OCI-LY7 (cell line): ENCODE data around the gene HDGFL3. TPM values are rescaled to one million over a fixed set of nuclear protein-coding genes. Genes with fewer than 3 reads are reported as not detected.

Experiments
- BruUV-seq: library from RNA; stranded (reverse); fragments of 400-500 nt; replicated peaks from 2 replicates; lab custom pipeline; 2021; lab: Mats Ljungman, UMichigan
- CTCF ChIA-PET: fragments of 300-600 bp; sonication (Branson Sonifier 250); formaldehyde crosslinking; loops from one replicate; lab custom pipeline; 2022; ENCODE audit warnings: antibody characterized with exemption; ENCODE audit not compliant: unreplicated experiment; lab: Charles Lee
- POLR2A ChIA-PET: fragments of 300-600 bp; sonication (Branson Sonifier 250); formaldehyde crosslinking; loops from one replicate; lab custom pipeline; 2022; ENCODE audit warnings: antibody characterized with exemption; lab: Charles Lee
- DNase-seq: peaks from one replicate; pipeline ENCODE4 v3.0.0-alpha.2; 2015; ENCODE audit warnings: low spot score
- H2AFZ ChIP-seq: fragments of 200-600 bp; sonication (generic), shearing (Covaris generic); 2 replicates; pipeline ENCODE4 v1.6.1; 2014; ENCODE audit warnings: mild to moderate bottlenecking, antibody characterized with exemption, low read length, moderate library complexity
- H3K27ac ChIP-seq: fragments of 200-600 bp; sonication (generic); 2 replicates; pipeline ENCODE4 v1.5.1; 2014; ENCODE audit warnings: mixed run types, low read depth, mild to moderate bottlenecking, moderate library complexity, low read length, inconsistent platforms; ENCODE audit not compliant: poor library complexity, severe bottlenecking
- H3K36me3 ChIP-seq: fragments of 200-600 bp; sonication (generic); 2 replicates; pipeline ENCODE4 v1.6.1; 2014; ENCODE audit warnings: mild to moderate bottlenecking, antibody characterized with exemption, low read length, moderate library complexity, mixed read lengths; ENCODE audit not compliant: insufficient read depth
- H3K4me1 ChIP-seq: fragments of 200-600 bp; sonication (generic); 2 replicates; pipeline ENCODE4 v1.5.1; 2014; ENCODE audit warnings: mild to moderate bottlenecking, low read length; ENCODE audit not compliant: insufficient read depth, poor library complexity, severe bottlenecking
- H3K4me2 ChIP-seq: fragments of 200-600 bp; sonication (generic); 2 replicates; pipeline ENCODE4 v1.6.1; 2014; ENCODE audit warnings: mild to moderate bottlenecking, low read length
- H3K4me3 ChIP-seq: fragments of 200-600 bp; sonication (generic); 2 replicates; pipeline ENCODE4 v1.5.1; 2014; ENCODE audit warnings: mild to moderate bottlenecking, low read depth, low read length; ENCODE audit not compliant: poor library complexity, severe bottlenecking
- H3K79me2 ChIP-seq: fragments of 200-600 bp; sonication (generic); 2 replicates; pipeline ENCODE4 v1.6.1; 2016; ENCODE audit warnings: low read depth, mild to moderate bottlenecking, low read length, moderate library complexity, mixed read lengths; ENCODE audit not compliant: insufficient read depth
- H3K9me2 ChIP-seq: fragments of 200-600 bp; sonication (generic); 2 replicates; pipeline ENCODE4 v1.6.1; 2016; ENCODE audit warnings: mild to moderate bottlenecking, low read length, mixed read lengths; ENCODE audit not compliant: insufficient read depth
- H3K9me3 ChIP-seq: fragments of 200-600 bp; sonication (generic); 2 replicates; pipeline ENCODE4 v1.6.1; 2014; ENCODE audit warnings: mild to moderate bottlenecking, mixed run types, low read length, mixed read lengths
- H4K20me1 ChIP-seq: fragments of 200-600 bp; sonication (generic); 2 replicates; pipeline ENCODE4 v1.6.1; 2014; ENCODE audit warnings: mild to moderate bottlenecking, antibody characterized with exemption, low read length, moderate library complexity, mixed read lengths; ENCODE audit not compliant: insufficient read depth
- EZH2phosphoT487 ChIP-seq: fragments of 200-600 bp; sonication (generic); IDR thresholded peaks from 2 replicates; pipeline ENCODE4 v1.6.1; 2018; ENCODE audit warnings: low read depth, borderline replicate concordance, mild to moderate bottlenecking, mixed run types, antibody characterized with exemption, low read length, moderate library complexity, mixed read lengths
- intact Hi-C: fragments of 100-400 bp; cut with micrococcal nuclease; formaldehyde crosslinking; loops from one replicate; pipeline ENCODE4 v1.10.0; 2022; ENCODE audit not compliant: unreplicated experiment
- total RNA-seq, 2 experiments: library from RNA; depleted of rRNA in 1 of 2; stranded (reverse); fragments of >200 nt in 1 of 2; shearing (Covaris generic) in 1 of 2; gene quantifications; 2 replicates each; pipeline ENCODE4 v1.2.3, GENCODE V29; 2014 to 2022
- TF ChIP-seq, protein P1 (sequence below): fragments of 200-600 bp; sonication (generic); conservative IDR thresholded peaks from 2 replicates; pipeline ENCODE4 v1.5.1; 2014; ENCODE audit warnings: mild to moderate bottlenecking, antibody characterized with exemption, low read length, moderate library complexity, mixed read lengths

Gene HDGFL3
- total RNA-seq, 2 experiments from 2014 or later: 29.3 to 74.4 TPM

DNA sequence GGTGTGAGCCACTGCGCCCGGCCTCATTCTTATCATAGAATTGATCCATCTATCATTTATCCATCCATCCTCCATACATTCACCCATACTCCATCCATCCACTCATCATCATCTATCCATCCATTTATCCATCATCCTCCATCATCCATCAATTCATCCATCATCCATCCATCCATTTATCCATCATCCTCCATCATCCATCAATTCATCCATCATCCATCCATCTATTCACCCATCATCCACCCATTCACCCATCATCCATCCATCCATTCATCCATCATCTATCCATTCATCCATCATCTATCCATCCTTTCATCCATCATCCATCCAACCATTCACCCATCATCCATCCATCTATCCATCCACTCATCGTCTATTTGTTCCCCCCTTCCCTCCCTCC is 96.5 kb downstream of the HDGFL3 start:
- no peaks in the 10 kb centered on the region for H4K20me1 ChIP-seq
- ChIA-PET CTCF (no interaction called here), POLR2A (no interaction called here)
- H3K4me3 ChIP-seq: no peak overlapping the region
- H3K4me2 ChIP-seq: no peak overlapping the region
- no peaks in the 10 kb centered on the region for H3K9me2 ChIP-seq
- H3K79me2 ChIP-seq: no peaks in the 10 kb centered on the region
- H2AFZ ChIP-seq: no peak overlapping the region
- DNase-seq: no peak
- H3K36me3 ChIP-seq: peaks cover 21% of the 10 kb centered on the region
- BruUV-seq: no TSS peak
- intact Hi-C loops: no loop called here
- H3K9me3 ChIP-seq: no peaks in the 10 kb centered on the region
- no peak for TF ChIP-seq EZH2phosphoT487
- TF ChIP-seq, protein P1, sequence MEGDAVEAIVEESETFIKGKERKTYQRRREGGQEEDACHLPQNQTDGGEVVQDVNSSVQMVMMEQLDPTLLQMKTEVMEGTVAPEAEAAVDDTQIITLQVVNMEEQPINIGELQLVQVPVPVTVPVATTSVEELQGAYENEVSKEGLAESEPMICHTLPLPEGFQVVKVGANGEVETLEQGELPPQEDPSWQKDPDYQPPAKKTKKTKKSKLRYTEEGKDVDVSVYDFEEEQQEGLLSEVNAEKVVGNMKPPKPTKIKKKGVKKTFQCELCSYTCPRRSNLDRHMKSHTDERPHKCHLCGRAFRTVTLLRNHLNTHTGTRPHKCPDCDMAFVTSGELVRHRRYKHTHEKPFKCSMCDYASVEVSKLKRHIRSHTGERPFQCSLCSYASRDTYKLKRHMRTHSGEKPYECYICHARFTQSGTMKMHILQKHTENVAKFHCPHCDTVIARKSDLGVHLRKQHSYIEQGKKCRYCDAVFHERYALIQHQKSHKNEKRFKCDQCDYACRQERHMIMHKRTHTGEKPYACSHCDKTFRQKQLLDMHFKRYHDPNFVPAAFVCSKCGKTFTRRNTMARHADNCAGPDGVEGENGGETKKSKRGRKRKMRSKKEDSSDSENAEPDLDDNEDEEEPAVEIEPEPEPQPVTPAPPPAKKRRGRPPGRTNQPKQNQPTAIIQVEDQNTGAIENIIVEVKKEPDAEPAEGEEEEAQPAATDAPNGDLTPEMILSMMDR: no peak
- H3K4me1 ChIP-seq: peaks cover 23% of the 10 kb centered on the region
- no peak overlapping the region for H3K27ac ChIP-seq

DNA sequence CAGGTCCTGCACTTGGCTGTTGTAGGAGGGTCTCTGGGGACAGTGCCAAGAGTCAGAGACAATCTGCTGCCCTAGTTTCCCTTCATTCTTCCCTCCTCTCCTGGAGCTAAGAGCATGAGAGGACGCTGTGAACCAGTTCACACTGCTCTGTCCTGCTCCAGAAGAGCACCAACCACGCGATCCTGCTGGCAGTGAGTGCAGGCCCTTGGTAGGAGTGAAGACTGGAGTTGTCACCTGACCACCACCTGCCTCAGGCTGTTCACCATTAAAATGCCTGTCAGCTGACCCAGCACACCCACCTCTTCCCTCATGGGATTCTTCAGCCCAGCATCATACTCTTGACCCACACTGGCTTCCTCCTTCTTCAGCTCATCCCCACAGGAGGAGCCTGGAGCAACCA is 97.2 kb downstream of the HDGFL3 start:
- intact Hi-C loops: no loop called here
- H3K4me3 ChIP-seq: no peak overlapping the region
- H3K27ac ChIP-seq: no peak overlapping the region
- no peaks in the 10 kb centered on the region for H3K9me3 ChIP-seq
- BruUV-seq: no TSS peak
- no peak overlapping the region for H3K4me2 ChIP-seq
- H4K20me1 ChIP-seq: no peaks in the 10 kb centered on the region
- POLR2A ChIA-PET: no interaction called here
- H3K4me1 ChIP-seq: peaks cover 23% of the 10 kb centered on the region
- no peak for DNase-seq
- no peak for TF ChIP-seq EZH2phosphoT487
- TF ChIP-seq, protein P1: no peak
- H3K9me2 ChIP-seq: no peaks in the 10 kb centered on the region
- no peak overlapping the region for H2AFZ ChIP-seq
- H3K36me3 ChIP-seq: peaks cover 20% of the 10 kb centered on the region
- no peaks in the 10 kb centered on the region for H3K79me2 ChIP-seq
- CTCF ChIA-PET: no interaction called here

DNA sequence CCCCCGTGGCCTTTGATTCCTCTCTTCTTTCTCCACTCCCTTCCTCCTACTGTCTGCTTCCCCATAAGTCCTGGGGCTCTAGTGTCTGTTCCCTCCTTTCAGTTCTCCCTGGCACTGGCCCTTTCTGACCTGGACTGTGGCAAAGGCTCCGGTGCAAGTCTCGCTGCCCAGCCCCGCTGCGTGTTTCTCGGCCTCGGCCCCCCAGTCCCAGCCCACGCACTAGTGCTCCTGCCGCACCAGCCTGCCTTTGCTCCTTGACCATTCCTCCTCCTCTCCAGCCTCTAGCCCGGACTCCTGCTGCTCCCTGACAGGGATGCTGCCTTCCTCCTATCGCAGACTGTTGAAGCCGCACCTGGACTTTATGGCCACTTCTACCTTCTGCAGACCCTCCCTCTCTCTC is 98.1 kb downstream of the HDGFL3 start:
- intact Hi-C loops: loop anchor here (2.0 to 5.0 kb wide), 2 partner anchors 97 to 302 kb away; partner anchors contain the start of genes FSD2, HDGFL3 and WHAMM
- peak overlapping the region; percentile 82 for H3K4me2 ChIP-seq

More for the DNA sequence above, 98.1 kb downstream of the HDGFL3 start:
- no peaks in the 10 kb centered on the region for H3K9me3 ChIP-seq
- peak overlapping the region; percentile 74 for H3K4me3 ChIP-seq
- no peak for DNase-seq
- BruUV-seq: no TSS peak
- ChIA-PET POLR2A (no interaction called here), CTCF (no interaction called here)
- H3K4me1 ChIP-seq: peaks cover 23% of the 10 kb centered on the region
- H2AFZ ChIP-seq: no peak overlapping the region; the same call in 1 of the 2 replicates
- peaks cover 16% of the 10 kb centered on the region for H3K36me3 ChIP-seq
- H3K79me2 ChIP-seq: no peaks in the 10 kb centered on the region
- no peaks in the 10 kb centered on the region for H4K20me1 ChIP-seq
- peak overlapping the region; percentile 74 for H3K27ac ChIP-seq
- TF ChIP-seq, protein P1: no peak
- no peak for TF ChIP-seq EZH2phosphoT487
- no peaks in the 10 kb centered on the region for H3K9me2 ChIP-seq
